SK-N-SH treated with all-trans-retinoic acid at 6 μM for 48 hours (cell line): ENCODE results near the gene TMEM245.

Experiments used
- ARNTL ChIP-seq: fragments of 450-650 bp; formaldehyde crosslinking; IDR thresholded peaks from 2 replicates; pipeline ENCODE4 v1.5.0; 2020; ENCODE audit warnings: low read depth, mild to moderate bottlenecking, moderate library complexity, borderline replicate concordance
- ZFP30 ChIP-seq: fragments of 450-650 bp; formaldehyde crosslinking; IDR thresholded peaks from 2 replicates; pipeline ENCODE4 v1.5.0; 2022; ENCODE audit warnings: mild to moderate bottlenecking, moderate library complexity
- ZNF565 ChIP-seq: fragments of 450-650 bp; formaldehyde crosslinking; conservative IDR thresholded peaks from 2 replicates; pipeline ENCODE4 v1.5.0; 2020; ENCODE audit warnings: low read depth, mild to moderate bottlenecking, moderate library complexity
- TF ChIP-seq, protein P1 (sequence below): fragments of 250-450 bp; sonication (Bioruptor Pico); IDR thresholded peaks from 2 replicates; pipeline ENCODE4 v1.8.0; 2020; ENCODE audit warnings: mild to moderate bottlenecking, moderate library complexity, borderline replicate concordance

DNA sequence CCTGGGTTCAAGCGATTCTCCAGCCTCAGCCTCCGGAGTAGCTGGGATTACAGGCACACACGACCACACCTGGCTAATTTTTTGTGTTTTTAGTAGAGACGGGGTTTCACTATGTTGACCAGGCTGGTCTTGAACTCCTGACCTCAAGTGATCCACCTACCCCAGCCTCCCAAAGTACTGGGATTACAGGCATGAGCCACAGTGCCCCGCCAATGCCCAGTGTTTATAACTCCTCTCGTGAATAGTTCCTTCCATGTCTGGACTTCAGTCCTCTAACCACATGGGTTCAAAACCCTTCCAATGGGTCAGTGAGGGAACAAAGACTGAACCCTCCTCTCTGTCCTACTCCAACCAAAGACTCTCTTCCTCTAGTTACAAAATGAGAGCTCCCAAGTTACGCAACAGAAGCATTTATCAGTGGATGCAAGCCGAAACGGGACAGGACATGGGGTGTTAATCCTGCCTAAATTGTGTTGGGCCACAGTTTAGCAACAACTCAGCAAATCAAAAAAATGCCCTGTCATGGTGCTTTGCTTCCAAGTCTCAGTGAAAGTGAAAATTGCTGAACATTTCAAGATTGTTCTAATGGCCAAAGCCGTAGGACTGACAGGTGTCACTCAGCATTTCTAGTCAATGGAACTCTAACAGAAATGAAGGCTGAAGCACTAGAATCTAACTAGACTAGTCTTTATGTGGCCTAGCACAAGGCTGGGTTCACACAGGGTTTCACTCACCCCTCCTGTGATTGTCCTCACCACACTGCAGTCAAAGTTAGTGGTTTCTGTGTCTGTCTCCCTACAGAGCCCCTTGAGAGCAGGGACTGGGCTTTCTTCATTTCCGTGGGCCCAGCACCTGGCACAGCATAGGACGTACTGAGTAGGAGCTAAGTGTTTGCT lies 3.2 kb upstream of the TMEM245 start:
- TF ChIP-seq ARNTL (CRISPR knock-in tag) (no peak), ZNF565 (CRISPR knock-in tag) (no peak), ZFP30 (CRISPR knock-in tag) (no peak)
- TF ChIP-seq, protein P1, sequence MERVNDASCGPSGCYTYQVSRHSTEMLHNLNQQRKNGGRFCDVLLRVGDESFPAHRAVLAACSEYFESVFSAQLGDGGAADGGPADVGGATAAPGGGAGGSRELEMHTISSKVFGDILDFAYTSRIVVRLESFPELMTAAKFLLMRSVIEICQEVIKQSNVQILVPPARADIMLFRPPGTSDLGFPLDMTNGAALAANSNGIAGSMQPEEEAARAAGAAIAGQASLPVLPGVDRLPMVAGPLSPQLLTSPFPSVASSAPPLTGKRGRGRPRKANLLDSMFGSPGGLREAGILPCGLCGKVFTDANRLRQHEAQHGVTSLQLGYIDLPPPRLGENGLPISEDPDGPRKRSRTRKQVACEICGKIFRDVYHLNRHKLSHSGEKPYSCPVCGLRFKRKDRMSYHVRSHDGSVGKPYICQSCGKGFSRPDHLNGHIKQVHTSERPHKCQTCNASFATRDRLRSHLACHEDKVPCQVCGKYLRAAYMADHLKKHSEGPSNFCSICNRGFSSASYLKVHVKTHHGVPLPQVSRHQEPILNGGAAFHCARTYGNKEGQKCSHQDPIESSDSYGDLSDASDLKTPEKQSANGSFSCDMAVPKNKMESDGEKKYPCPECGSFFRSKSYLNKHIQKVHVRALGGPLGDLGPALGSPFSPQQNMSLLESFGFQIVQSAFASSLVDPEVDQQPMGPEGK (CRISPR knock-in tag): no peak
